Neural crest cell (in vitro differentiated cells): ENCODE data around the gene KASH5. TPM values are rescaled to one million over a fixed set of nuclear protein-coding genes. Genes with fewer than 3 reads are reported as not detected.

ENCODE experiments used
- DNase-seq: peaks from one replicate; pipeline ENCODE4 v3.0.0; 2021; ENCODE audit warnings: low read depth, mixed read lengths, low spot score
- H3K27ac Mint-ChIP-seq: one replicate; pipeline ENCODE4 v1.8.0; 2021; ENCODE audit warnings: mild to moderate bottlenecking, mixed read lengths; ENCODE audit not compliant: unreplicated experiment
- H3K27me3 Mint-ChIP-seq: 2 replicates; pipeline ENCODE4 v1.8.0; 2021; ENCODE audit warnings: low read depth, mild to moderate bottlenecking, mixed read lengths
- H3K36me3 Mint-ChIP-seq: 2 replicates; pipeline ENCODE4 v1.8.0; 2021; ENCODE audit warnings: low read depth, mild to moderate bottlenecking, mixed read lengths
- H3K4me1 Mint-ChIP-seq: 2 replicates; pipeline ENCODE4 v1.8.0; 2021; ENCODE audit warnings: mixed read lengths
- H3K4me3 Mint-ChIP-seq: one replicate; pipeline ENCODE4 v1.8.0; 2021; ENCODE audit warnings: mild to moderate bottlenecking, mixed read lengths
- H3K9me3 Mint-ChIP-seq: 2 replicates; pipeline ENCODE4 v1.8.0; 2021; ENCODE audit warnings: mixed read lengths
- total RNA-seq: library from RNA; stranded (reverse); gene quantifications from 2 replicates; pipeline ENCODE4 v1.2.1, GENCODE V29; 2021
- TF ChIP-seq, protein P1 (sequence below): fragments of 200-600 bp; sonication (generic); conservative IDR thresholded peaks from 2 replicates; pipeline ENCODE4 v1.5.0; 2021; ENCODE audit warnings: antibody characterized with exemption, mild to moderate bottlenecking

KASH5 gene
- total RNA-seq, 1 donor from 2014 or later: not detected

GRCh38 chr19:49357186-49357585 lies 30.9 kb upstream of the KASH5 start:
- Mint-ChIP-seq H3K27me3 (peaks cover 5% of the 10 kb centered on the region), H3K4me1 (peaks cover 33% of the 10 kb centered on the region), H3K4me3 (peak overlapping the region; percentile 49), H3K27ac (peak overlapping the region; percentile 19), H3K9me3 (no peaks in the 10 kb centered on the region), H3K36me3 (peaks cover 30% of the 10 kb centered on the region)
- TF ChIP-seq, protein P1, sequence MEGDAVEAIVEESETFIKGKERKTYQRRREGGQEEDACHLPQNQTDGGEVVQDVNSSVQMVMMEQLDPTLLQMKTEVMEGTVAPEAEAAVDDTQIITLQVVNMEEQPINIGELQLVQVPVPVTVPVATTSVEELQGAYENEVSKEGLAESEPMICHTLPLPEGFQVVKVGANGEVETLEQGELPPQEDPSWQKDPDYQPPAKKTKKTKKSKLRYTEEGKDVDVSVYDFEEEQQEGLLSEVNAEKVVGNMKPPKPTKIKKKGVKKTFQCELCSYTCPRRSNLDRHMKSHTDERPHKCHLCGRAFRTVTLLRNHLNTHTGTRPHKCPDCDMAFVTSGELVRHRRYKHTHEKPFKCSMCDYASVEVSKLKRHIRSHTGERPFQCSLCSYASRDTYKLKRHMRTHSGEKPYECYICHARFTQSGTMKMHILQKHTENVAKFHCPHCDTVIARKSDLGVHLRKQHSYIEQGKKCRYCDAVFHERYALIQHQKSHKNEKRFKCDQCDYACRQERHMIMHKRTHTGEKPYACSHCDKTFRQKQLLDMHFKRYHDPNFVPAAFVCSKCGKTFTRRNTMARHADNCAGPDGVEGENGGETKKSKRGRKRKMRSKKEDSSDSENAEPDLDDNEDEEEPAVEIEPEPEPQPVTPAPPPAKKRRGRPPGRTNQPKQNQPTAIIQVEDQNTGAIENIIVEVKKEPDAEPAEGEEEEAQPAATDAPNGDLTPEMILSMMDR: no peak
- DNase-seq: no peak

DNA sequence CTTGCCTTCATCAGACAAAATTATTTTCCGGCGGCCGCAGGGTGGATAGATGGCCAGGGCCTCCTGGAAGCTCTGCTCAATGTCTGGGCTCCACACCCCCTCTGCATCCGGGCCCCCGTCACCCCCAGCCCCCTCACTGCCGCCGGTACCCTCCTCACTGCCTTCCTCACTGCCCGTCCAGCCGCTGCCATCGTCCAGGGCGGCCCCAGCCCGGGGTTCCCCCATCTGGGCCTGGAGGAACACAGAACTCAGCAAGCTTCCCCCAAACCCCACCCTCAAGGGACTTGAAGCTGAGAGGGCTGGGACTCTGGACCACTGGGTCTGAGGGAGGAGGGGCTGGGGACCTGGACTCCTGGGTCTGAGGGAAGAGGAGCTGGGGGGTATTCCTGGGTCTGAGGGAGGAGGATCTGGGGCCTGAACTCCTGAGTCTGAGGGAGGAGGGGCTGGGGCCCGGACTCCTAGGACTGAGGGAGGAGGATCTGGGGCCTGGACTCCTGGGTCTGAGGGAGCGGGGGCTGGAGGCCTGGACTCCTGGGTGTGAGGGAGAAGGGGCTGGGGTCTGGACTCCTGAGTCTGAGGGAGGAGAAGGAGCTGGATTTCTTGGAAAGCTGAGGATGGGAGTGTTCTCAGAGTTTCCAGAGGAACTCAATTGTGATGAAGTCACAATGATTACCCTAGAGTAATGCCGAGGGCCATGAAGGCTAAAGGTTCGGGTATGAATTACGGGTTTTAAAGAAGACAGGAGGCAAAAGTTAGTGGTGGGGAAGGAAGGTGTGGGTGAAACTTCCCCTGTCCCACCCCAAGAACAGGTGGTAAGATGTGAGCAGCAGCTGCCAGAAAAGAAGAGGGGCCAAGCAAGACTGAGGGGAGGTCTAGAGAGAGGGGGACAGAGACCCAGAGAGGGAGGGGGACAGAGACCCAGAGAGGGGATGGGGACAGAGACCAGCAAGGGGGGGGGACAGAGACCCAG lies 27.9 kb upstream of the KASH5 start:
- TF ChIP-seq, protein P1: no peak
- peaks cover 14% of the 10 kb centered on the region for H3K36me3 Mint-ChIP-seq

GRCh38 chr19:49361438-49362047 lies 26.5 kb upstream of the KASH5 start:
- Mint-ChIP-seq H3K4me1 (peaks cover 26% of the 10 kb centered on the region), H3K9me3 (no peaks in the 10 kb centered on the region), H3K27me3 (peaks cover 5% of the 10 kb centered on the region), H3K36me3 (peaks cover 8% of the 10 kb centered on the region), H3K27ac (no peak overlapping the region), H3K4me3 (no peak overlapping the region)
- DNase-seq: peak; percentile 57
- TF ChIP-seq, protein P1: no peak

More for the DNA sequence above, 27.9 kb upstream of the KASH5 start:
- peaks cover 5% of the 10 kb centered on the region for H3K27me3 Mint-ChIP-seq
- peak overlapping the region; percentile 91 for H3K27ac Mint-ChIP-seq
- no peak overlapping the region for H3K4me3 Mint-ChIP-seq
- peaks cover 33% of the 10 kb centered on the region for H3K4me1 Mint-ChIP-seq
- no peaks in the 10 kb centered on the region for H3K9me3 Mint-ChIP-seq
- no peak for DNase-seq

DNA sequence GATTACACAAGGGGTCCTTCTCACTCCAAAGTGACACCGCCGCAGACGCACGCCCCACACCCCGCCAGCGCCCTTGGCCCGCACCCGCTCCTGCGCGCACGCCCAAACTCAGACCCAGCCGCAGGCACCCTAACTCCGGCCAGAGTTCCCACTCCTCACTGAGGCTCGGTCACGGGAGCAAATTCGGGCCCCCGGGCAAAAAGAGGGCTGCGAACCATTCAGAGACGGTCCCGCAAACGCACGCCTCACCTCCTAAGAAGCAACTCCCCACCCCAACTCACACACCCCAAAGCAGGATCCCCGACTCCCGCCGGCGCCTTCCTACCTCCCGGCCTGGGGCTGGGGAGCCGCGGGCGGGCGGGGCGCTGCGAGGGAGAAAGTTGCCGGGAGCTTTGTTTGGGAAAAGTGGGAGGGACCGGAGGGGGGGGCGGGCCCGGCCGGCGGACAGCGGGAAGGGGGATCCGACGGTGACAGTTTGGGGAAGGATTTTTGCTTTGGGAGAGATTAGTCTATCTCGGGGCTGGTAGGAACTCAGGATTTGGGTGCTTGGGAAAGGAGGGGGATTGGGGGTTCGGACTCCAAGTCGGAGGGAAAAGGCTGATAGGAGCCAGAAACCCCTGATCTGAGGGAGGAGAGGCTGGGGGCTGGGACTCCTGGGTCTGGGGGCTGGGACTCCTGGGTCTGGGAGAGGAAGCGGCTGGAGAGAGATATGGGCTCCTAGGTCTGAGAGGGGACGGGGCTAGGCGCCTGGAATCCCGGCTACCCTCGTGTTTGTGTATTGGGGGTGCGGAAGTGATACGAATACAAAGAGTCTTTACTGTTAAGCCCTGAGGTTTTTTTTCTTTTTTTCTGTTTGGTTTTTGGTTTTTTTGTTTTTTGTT lies 25.8 kb upstream of the KASH5 start, which contains the start of gene TEAD2:
TEAD2 (minus strand) TSS at position 369 of the 881 bp plus-strand sequence. CDS start 2,341 bp downstream, outside the sequence.
- Mint-ChIP-seq H3K36me3 (peaks cover 8% of the 10 kb centered on the region), H3K9me3 (no peaks in the 10 kb centered on the region), H3K4me3 (no peak within 1 kb of the TSS), H3K27me3 (peaks cover 5% of the 10 kb centered on the region), H3K4me1 (peaks cover 18% of the 10 kb centered on the region), H3K27ac (no peak within 1 kb of the TSS)
- DNase-seq: peak; percentile 61
- TF ChIP-seq, protein P1: no peak

DNA sequence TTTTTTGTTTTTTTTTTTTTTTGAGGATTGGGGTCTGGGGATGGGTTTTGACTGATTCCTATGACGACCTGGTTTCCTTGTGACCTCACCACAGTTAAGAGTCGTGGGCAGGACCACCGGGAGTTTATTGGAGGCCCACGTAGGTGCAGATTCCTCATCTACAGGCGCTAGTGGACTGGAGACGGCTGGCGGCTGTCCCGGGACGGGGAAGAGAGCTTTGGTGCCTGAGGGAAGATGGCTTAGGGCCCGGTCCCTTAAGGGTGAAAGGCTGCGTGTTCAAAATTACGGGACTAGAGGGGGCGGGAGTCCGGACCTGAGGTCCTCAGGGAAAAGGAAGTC lies 25.2 kb upstream of the KASH5 start:
- Mint-ChIP-seq H3K4me3 (no peak overlapping the region), H3K27me3 (peaks cover 5% of the 10 kb centered on the region), H3K27ac (no peak overlapping the region), H3K4me1 (peaks cover 14% of the 10 kb centered on the region), H3K36me3 (peaks cover 8% of the 10 kb centered on the region), H3K9me3 (no peaks in the 10 kb centered on the region)
- DNase-seq: no peak
- TF ChIP-seq, protein P1: no peak
